Transverse colon (tissue), 4 donors: Measurements from ENCODE around the gene OR2V2. TPM values are rescaled to one million over a fixed set of nuclear protein-coding genes. Genes with fewer than 3 reads are reported as not detected.
"Not testable (repeated sequence)": the region's sequence is repeated elsewhere in the genome, so short reads cannot be mapped to it uniquely, and the experiment has no call there.

Source experiments
- DNase-seq: peaks from one replicate; pipeline ENCODE4 v3.0.0-alpha.2; 2019
- H3K27ac ChIP-seq, 4 donors: fragments of 200-600 bp; sonication (generic); 2 replicates each; pipeline ENCODE4 v1.5.1; 2016 to 2018; ENCODE audit warnings: inconsistent platforms in 4 of 4
- H3K27me3 ChIP-seq: fragments of 200-600 bp; sonication (generic); 2 replicates; pipeline ENCODE4 v1.5.1; 2017; ENCODE audit warnings: inconsistent platforms
- H3K36me3 ChIP-seq, 4 donors: fragments of 200-600 bp; sonication (generic); 2 replicates each; pipeline ENCODE4 v1.5.1; 2017 to 2019; ENCODE audit warnings: inconsistent platforms in 4 of 4
- H3K4me1 ChIP-seq, 4 donors: fragments of 200-600 bp; sonication (generic); 2 replicates each; pipeline ENCODE4 v1.5.1; 2017 to 2020; ENCODE audit warnings: inconsistent platforms in 4 of 4
- H3K4me3 ChIP-seq, 4 donors: fragments of 200-600 bp; sonication (generic); 1 replicate in 1 of 4; 2 replicates in 3 of 4; pipeline versions ENCODE4 v1.5.1 to v1.6.1; 2017 to 2019; ENCODE audit warnings: inconsistent platforms in 4 of 4
- H3K9me3 ChIP-seq, 2 donors: fragments of 200-600 bp; sonication (generic); 2 replicates each; pipeline ENCODE4 v1.5.1; 2017 to 2019; ENCODE audit warnings: inconsistent platforms in 2 of 2
- EP300 ChIP-seq: sonication (generic); formaldehyde crosslinking; IDR thresholded peaks from one replicate; pipeline ENCODE4 v1.6.1; 2017; ENCODE audit warnings: antibody characterized with exemption, low read depth
- POLR2A ChIP-seq: fragments of 450-650 bp; IDR thresholded peaks from one replicate; pipeline ENCODE4 v1.6.1; 2016; ENCODE audit warnings: antibody characterized with exemption, mild to moderate bottlenecking, moderate library complexity
- POLR2AphosphoS5 ChIP-seq, 3 donors: sonication (generic); formaldehyde crosslinking; IDR thresholded peaks; one replicate each; pipeline ENCODE4 v1.6.1; 2016; ENCODE audit warnings: antibody characterized with exemption in 3 of 3
- WGBS, 2 donors: methylation state at CpG; one replicate each; pipeline ENCODE4 v1.1.5; 2018; ENCODE audit warnings: low coverage in 1 of 2; 5-methylcytosine and 5-hydroxymethylcytosine counted together
- in situ Hi-C, 4 donors: fragments of 200-750 bp; cut with MboI; loops; one replicate each; pipeline versions ENCODE4 v1.15.0 to v1.15.1; 2017; ENCODE audit warnings: low sequenced_read_pairs in 3 of 4, low pct_ligation_motif_present in 1 of 4, low pct_unique_long_range_greater_than_20kb in 1 of 4
- intact Hi-C: fragments of 100-400 bp; cut with DNase I; formaldehyde crosslinking; loops from one replicate; pipeline ENCODE4 v1.15.1; 2023; ENCODE audit warnings: low total_unique reads
- total RNA-seq, 4 donors: library from RNA; depleted of rRNA; stranded (reverse); fragments of >200 nt; gene quantifications; one replicate each; pipeline ENCODE4 v1.1.0, GENCODE V29; 2016
- TF ChIP-seq, protein P1 (sequence below), 5 experiments: fragments of 200-600 bp in 3 of 5; fragments of 450-650 bp in 2 of 5; sonication (generic) in 3 of 5; IDR thresholded peaks; 1 replicate in 2 of 5; 2 replicates in 3 of 5; pipeline ENCODE4 v1.5.1; 2016 to 2017; ENCODE audit warnings: antibody characterized with exemption in 5 of 5, inconsistent platforms in 3 of 5, mild to moderate bottlenecking in 2 of 5, moderate library complexity in 1 of 5

Gene OR2V2
- total RNA-seq, 4 donors from 2014 or later = not detected

DNA sequence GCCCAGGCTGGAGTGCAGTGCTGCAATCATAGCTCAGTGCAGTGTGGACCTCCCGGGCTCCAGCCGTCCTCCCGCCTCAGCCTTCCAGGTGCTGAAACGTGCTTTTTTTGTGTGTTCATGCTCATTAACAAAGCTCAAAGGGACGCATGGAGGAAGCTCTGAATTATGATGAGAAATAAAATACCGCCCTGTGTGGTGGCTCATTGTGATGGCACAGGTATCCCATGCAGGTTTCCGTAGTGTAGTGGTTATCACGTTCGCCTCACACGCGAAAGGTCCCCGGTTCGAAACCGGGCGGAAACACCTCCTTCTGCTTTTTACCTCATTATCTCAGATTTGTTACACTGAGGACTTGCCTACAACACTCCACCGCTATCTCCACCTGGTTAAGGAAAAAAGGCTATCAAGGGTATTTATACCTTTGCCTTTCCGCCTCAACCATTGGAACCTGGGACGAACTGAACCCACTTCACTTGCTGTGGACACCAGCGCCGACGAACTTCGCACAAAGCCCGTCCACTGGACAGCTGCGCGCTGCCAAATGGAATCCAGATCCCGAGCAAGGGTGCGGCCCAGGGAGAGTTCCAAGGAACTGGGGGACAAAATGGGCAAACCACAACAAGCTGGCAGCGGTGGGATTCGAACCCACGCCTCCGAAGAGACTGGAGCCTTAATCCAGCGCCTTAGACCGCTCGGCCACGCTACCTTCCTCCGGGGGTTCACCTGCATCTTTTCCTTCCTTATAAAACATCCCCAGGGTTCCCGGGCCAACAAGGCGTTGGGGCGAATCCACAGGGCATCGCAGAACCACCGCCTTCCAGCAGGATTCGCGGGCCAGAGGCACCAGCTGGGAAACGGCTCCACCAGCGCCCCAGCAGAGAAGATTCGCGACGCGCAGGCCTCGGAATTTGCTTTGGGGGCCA is 26.3 kb downstream of the OR2V2 start:
- H3K4me1 ChIP-seq = peaks cover 0 to 20% (median 12%) of the 10 kb centered on the region in 4 donors
- WGBS, 2 donors = 3 to 16% methylated on average over 15 to 49 of the region's 50 CpGs
- in situ Hi-C loops = no loop called here
- intact Hi-C loops = no loop called here
- TF ChIP-seq EP300 = no peak
- no peak for TF ChIP-seq POLR2A
- TF ChIP-seq POLR2AphosphoS5 (IDR thresholded peaks at IDR 0.05) = no peak
- no peaks in the 10 kb centered on the region for H3K9me3 ChIP-seq
- no peak overlapping the region for H3K27ac ChIP-seq
- H3K27me3 ChIP-seq = peaks cover 82% of the 10 kb centered on the region
- H3K36me3 ChIP-seq = no peaks in the 10 kb centered on the region
- H3K4me3 ChIP-seq = no peak overlapping the region
- DNase-seq = no peak

DNA sequence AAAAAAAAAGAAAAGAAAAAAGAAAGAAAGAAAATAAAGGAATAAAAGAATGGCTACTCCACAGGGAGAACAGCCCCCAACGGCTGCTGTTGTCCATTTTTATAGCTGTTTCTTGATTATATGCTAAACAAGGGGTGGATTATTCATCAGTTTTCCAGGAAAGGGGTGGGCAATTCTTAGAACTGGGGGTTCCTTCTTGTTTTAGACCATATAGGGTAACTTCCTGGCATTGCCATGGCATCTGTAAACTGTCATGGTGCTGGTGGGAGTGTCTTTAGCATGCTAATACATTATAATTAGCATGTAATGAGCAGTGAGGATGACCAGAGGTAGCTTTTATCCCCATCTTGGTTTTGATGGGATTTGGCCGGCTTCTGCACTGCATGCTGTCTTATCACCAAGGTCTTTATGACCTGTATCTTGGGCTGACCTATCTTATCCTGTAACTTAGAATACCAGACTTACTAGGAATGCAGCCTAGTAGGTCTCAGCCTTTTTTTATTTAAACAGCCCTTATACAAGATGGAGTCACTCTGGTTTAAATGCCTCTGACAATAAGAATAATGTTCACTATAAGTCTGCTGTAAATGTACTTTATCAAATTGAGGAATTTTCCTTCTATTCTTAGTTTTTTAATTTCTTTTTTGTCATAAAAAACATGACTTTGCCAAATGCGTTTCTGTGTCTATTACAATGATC is 29.0 kb downstream of the OR2V2 start:
- in situ Hi-C loops (no loop called here), intact Hi-C loops (no loop called here)
- Histone ChIP-seq H3K9me3 (no peaks in the 10 kb centered on the region), H3K4me1 (peaks cover 0 to 8% (median 4%) of the 10 kb centered on the region in 4 donors), H3K27ac (no peak overlapping the region), H3K27me3 (peaks cover 55% of the 10 kb centered on the region), H3K4me3 (no peak overlapping the region), H3K36me3 (no peaks in the 10 kb centered on the region)
- TF ChIP-seq, protein P1, sequence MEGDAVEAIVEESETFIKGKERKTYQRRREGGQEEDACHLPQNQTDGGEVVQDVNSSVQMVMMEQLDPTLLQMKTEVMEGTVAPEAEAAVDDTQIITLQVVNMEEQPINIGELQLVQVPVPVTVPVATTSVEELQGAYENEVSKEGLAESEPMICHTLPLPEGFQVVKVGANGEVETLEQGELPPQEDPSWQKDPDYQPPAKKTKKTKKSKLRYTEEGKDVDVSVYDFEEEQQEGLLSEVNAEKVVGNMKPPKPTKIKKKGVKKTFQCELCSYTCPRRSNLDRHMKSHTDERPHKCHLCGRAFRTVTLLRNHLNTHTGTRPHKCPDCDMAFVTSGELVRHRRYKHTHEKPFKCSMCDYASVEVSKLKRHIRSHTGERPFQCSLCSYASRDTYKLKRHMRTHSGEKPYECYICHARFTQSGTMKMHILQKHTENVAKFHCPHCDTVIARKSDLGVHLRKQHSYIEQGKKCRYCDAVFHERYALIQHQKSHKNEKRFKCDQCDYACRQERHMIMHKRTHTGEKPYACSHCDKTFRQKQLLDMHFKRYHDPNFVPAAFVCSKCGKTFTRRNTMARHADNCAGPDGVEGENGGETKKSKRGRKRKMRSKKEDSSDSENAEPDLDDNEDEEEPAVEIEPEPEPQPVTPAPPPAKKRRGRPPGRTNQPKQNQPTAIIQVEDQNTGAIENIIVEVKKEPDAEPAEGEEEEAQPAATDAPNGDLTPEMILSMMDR (IDR thresholded peaks at IDR 0.05) = no peak
- TF ChIP-seq EP300 (no peak), POLR2AphosphoS5 (IDR thresholded peaks at IDR 0.05) (no peak), POLR2A (no peak)
- no peak for DNase-seq
- WGBS, 2 donors = 49 to 68% methylated on average over 3 of the region's 3 CpGs

DNA sequence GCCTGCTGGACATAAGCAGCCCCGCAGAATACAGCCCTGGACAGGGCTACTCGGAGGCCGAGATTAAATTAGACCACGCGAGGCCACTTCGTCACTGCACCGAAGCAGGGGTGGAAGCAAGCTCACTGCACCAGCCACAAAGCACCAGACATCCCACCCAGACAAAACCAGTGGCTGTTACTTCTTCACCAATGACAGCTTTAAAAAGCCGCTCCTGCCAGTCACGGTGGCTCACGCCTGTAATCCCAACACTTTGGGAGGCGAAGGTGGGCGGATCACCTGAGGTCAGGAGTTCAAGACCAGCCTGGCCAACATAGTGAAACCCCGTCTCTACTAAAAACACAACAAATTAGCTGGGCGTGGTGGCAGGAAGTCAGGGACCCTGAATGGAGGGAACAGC is 30.2 kb downstream of the OR2V2 start:
- DNase-seq, H3K4me1 ChIP-seq, H3K9me3 ChIP-seq, H3K36me3 ChIP-seq, H3K4me3 ChIP-seq, H3K27ac ChIP-seq, in situ Hi-C loops, intact Hi-C loops: not testable (repeated sequence)
- H3K27me3 ChIP-seq = peaks cover 44% of the 10 kb centered on the region
- WGBS, 2 donors = 66 to 86% methylated on average over 3 to 14 of the region's 14 CpGs

GRCh38 chr5:181181650-181182565 is 34.5 kb downstream of the OR2V2 start:
- WGBS, 2 donors = 47% methylated on average over 25 of the region's 25 CpGs; no CpG with 5 or more reads in 1 of the 2 donors
- in situ Hi-C loops = no loop called here

More at GRCh38 chr5:181181650-181182565, 34.5 kb downstream of the OR2V2 start:
- DNase-seq = peak; percentile 79
- no peak overlapping the region for H3K27ac ChIP-seq
- no peak overlapping the region for H3K4me3 ChIP-seq
- H3K27me3 ChIP-seq = peaks cover 7% of the 10 kb centered on the region
- no peaks in the 10 kb centered on the region for H3K36me3 ChIP-seq
- peaks cover 0 to 18% (median 9%) of the 10 kb centered on the region in 4 donors for H3K4me1 ChIP-seq
- H3K9me3 ChIP-seq = no peaks in the 10 kb centered on the region
- TF ChIP-seq, protein P1 (IDR thresholded peaks at IDR 0.05) = peak; percentile 66 to 82 (median 79)
- no peak for TF ChIP-seq POLR2AphosphoS5 (IDR thresholded peaks at IDR 0.05)
- TF ChIP-seq EP300 = no peak
- no peak for TF ChIP-seq POLR2A
- intact Hi-C loops = loop anchor here (10.0 kb wide), 1 partner anchor 63 kb away; the partner anchor contains the start of gene RACK1
